ENCODE data around the gene ITPR2. TPM values are rescaled to one million over a fixed set of nuclear protein-coding genes. Genes with fewer than 3 reads are reported as not detected.
"Not testable (repeated sequence)": the region's sequence is repeated elsewhere in the genome, so short reads cannot be mapped to it uniquely, and the experiment has no call there.

Gene ITPR2
- total and polyA plus RNA-seq, 4 donors, result 30.9 to 133 (median 73.2) TPM

- Histone ChIP-seq H3K27ac (ENCODE audit: low read depth, low read length) (no peak overlapping the region), H3K9me3 (ENCODE audit: control insufficient read depth, insufficient read depth, low read length) (no peaks in the 10 kb centered on the region), H3K4me1 (ENCODE audit: control insufficient read depth, insufficient read depth, low read length) (no peaks in the 10 kb centered on the region), H3K36me3 (ENCODE audit: control insufficient read depth, insufficient read depth, low read length) (peaks cover 5% of the 10 kb centered on the region), H3K27me3 (ENCODE audit: control insufficient read depth, insufficient read depth, low read length) (no peaks in the 10 kb centered on the region), H3K4me3 (ENCODE audit: low read depth, low read length) (no peak overlapping the region)
- DNase-seq (ENCODE audit: low read depth in 4 of 6, low spot score in 6 of 6), result no peak
- no CpG with 5 or more reads among the region's 1 CpG for WGBS (ENCODE audit: insufficient coverage)
These were observed 184.0 kb downstream of the ITPR2 start for GRCh38 chr12:26648999-26649398.

- Histone ChIP-seq H3K4me1 (ENCODE audit: control insufficient read depth, insufficient read depth, low read length) (no peaks in the 10 kb centered on the region), H3K36me3 (ENCODE audit: control insufficient read depth, insufficient read depth, low read length) (peaks cover 4% of the 10 kb centered on the region), H3K27ac (ENCODE audit: low read depth, low read length) (no peak overlapping the region), H3K4me3 (ENCODE audit: low read depth, low read length) (no peak overlapping the region), H3K9me3 (ENCODE audit: control insufficient read depth, insufficient read depth, low read length) (no peaks in the 10 kb centered on the region), H3K27me3 (ENCODE audit: control insufficient read depth, insufficient read depth, low read length) (no peaks in the 10 kb centered on the region)
- no CpG with 5 or more reads among the region's 1 CpG for WGBS (ENCODE audit: insufficient coverage)
- DNase-seq (ENCODE audit: low read depth in 4 of 6, low spot score in 6 of 6), result no peak
These were observed 184.4 kb downstream of the ITPR2 start for GRCh38 chr12:26648584-26648983.

- H3K36me3 ChIP-seq (ENCODE audit: control insufficient read depth, insufficient read depth, low read length), result no peaks in the 10 kb centered on the region
- no peak overlapping the region for H3K27ac ChIP-seq (ENCODE audit: low read depth, low read length)
These were observed 184.9 kb downstream of the ITPR2 start for GRCh38 chr12:26648066-26648465.

GRCh38 chr12:26647088-26647487 is 185.9 kb downstream of the ITPR2 start:
- Histone ChIP-seq H3K4me1 (ENCODE audit: control insufficient read depth, insufficient read depth, low read length) (no peaks in the 10 kb centered on the region), H3K4me3 (ENCODE audit: low read depth, low read length) (no peak overlapping the region), H3K27ac (ENCODE audit: low read depth, low read length) (no peak overlapping the region), H3K9me3 (ENCODE audit: control insufficient read depth, insufficient read depth, low read length) (no peaks in the 10 kb centered on the region), H3K36me3 (ENCODE audit: control insufficient read depth, insufficient read depth, low read length) (no peaks in the 10 kb centered on the region), H3K27me3 (ENCODE audit: control insufficient read depth, insufficient read depth, low read length) (no peaks in the 10 kb centered on the region)
- no peak for DNase-seq (ENCODE audit: low read depth in 4 of 6, low spot score in 6 of 6)
- 100% methylated on average over 1 of the region's 3 CpGs for WGBS (ENCODE audit: insufficient coverage)

More at GRCh38 chr12:26648066-26648465, 184.9 kb downstream of the ITPR2 start:
- Histone ChIP-seq H3K4me3 (ENCODE audit: low read depth, low read length) (no peak overlapping the region), H3K9me3 (ENCODE audit: control insufficient read depth, insufficient read depth, low read length) (no peaks in the 10 kb centered on the region), H3K27me3 (ENCODE audit: control insufficient read depth, insufficient read depth, low read length) (no peaks in the 10 kb centered on the region), H3K4me1 (ENCODE audit: control insufficient read depth, insufficient read depth, low read length) (no peaks in the 10 kb centered on the region)
- no peak for DNase-seq (ENCODE audit: low read depth in 4 of 6, low spot score in 6 of 6)
- WGBS (ENCODE audit: insufficient coverage), result 85% methylated on average over 2 of the region's 3 CpGs

- no peak for DNase-seq (ENCODE audit: low read depth in 4 of 6, low spot score in 6 of 6)
- Histone ChIP-seq H3K27ac (ENCODE audit: low read depth, low read length) (no peak overlapping the region), H3K27me3 (ENCODE audit: control insufficient read depth, insufficient read depth, low read length) (no peaks in the 10 kb centered on the region), H3K4me3 (ENCODE audit: low read depth, low read length) (no peak overlapping the region), H3K4me1 (ENCODE audit: control insufficient read depth, insufficient read depth, low read length) (no peaks in the 10 kb centered on the region), H3K9me3 (ENCODE audit: control insufficient read depth, insufficient read depth, low read length) (no peaks in the 10 kb centered on the region), H3K36me3 (ENCODE audit: control insufficient read depth, insufficient read depth, low read length) (no peaks in the 10 kb centered on the region)
- WGBS (ENCODE audit: insufficient coverage), result no CpG with 5 or more reads among the region's 2 CpGs
These were observed 186.4 kb downstream of the ITPR2 start for GRCh38 chr12:26646571-26646970.

GRCh38 chr12:26644376-26644775 is 188.6 kb downstream of the ITPR2 start:
- H3K4me1 ChIP-seq (ENCODE audit: control insufficient read depth, insufficient read depth, low read length); H3K27ac ChIP-seq (ENCODE audit: low read depth, low read length); H3K27me3 ChIP-seq (ENCODE audit: control insufficient read depth, insufficient read depth, low read length): not testable (repeated sequence)

GRCh38 chr12:26643532-26644315 is 189.3 kb downstream of the ITPR2 start:
- no peaks in the 10 kb centered on the region for H3K27me3 ChIP-seq (ENCODE audit: control insufficient read depth, insufficient read depth, low read length)
- no peaks in the 10 kb centered on the region for H3K9me3 ChIP-seq (ENCODE audit: control insufficient read depth, insufficient read depth, low read length)
- H3K36me3 ChIP-seq (ENCODE audit: control insufficient read depth, insufficient read depth, low read length), result no peaks in the 10 kb centered on the region
- 63% methylated on average over 2 of the region's 4 CpGs for WGBS (ENCODE audit: insufficient coverage)
- no peak for DNase-seq (ENCODE audit: low read depth in 4 of 6, low spot score in 6 of 6)
- no peaks in the 10 kb centered on the region for H3K4me1 ChIP-seq (ENCODE audit: control insufficient read depth, insufficient read depth, low read length)
- no peak overlapping the region for H3K27ac ChIP-seq (ENCODE audit: low read depth, low read length)
- H3K4me3 ChIP-seq (ENCODE audit: low read depth, low read length), result no peak overlapping the region

More at GRCh38 chr12:26644376-26644775, 188.6 kb downstream of the ITPR2 start:
- H3K9me3 ChIP-seq (ENCODE audit: control insufficient read depth, insufficient read depth, low read length); H3K4me3 ChIP-seq (ENCODE audit: low read depth, low read length); H3K36me3 ChIP-seq (ENCODE audit: control insufficient read depth, insufficient read depth, low read length); DNase-seq (ENCODE audit: low read depth in 4 of 6, low spot score in 6 of 6): not testable (repeated sequence)
- no CpG with 5 or more reads among the region's 3 CpGs for WGBS (ENCODE audit: insufficient coverage)

- H3K27ac ChIP-seq (ENCODE audit: low read depth, low read length), result no peak overlapping the region
- H3K4me1 ChIP-seq (ENCODE audit: control insufficient read depth, insufficient read depth, low read length), result no peaks in the 10 kb centered on the region
- no peaks in the 10 kb centered on the region for H3K36me3 ChIP-seq (ENCODE audit: control insufficient read depth, insufficient read depth, low read length)
- 22% methylated on average over 1 of the region's 2 CpGs for WGBS (ENCODE audit: insufficient coverage)
- no peaks in the 10 kb centered on the region for H3K9me3 ChIP-seq (ENCODE audit: control insufficient read depth, insufficient read depth, low read length)
- H3K4me3 ChIP-seq (ENCODE audit: low read depth, low read length), result no peak overlapping the region
- no peaks in the 10 kb centered on the region for H3K27me3 ChIP-seq (ENCODE audit: control insufficient read depth, insufficient read depth, low read length)
- no peak for DNase-seq (ENCODE audit: low read depth in 4 of 6, low spot score in 6 of 6)
These were observed 190.6 kb downstream of the ITPR2 start for GRCh38 chr12:26642361-26642760.

- Histone ChIP-seq H3K27me3 (ENCODE audit: control insufficient read depth, insufficient read depth, low read length) (no peaks in the 10 kb centered on the region), H3K27ac (ENCODE audit: low read depth, low read length) (no peak overlapping the region), H3K4me1 (ENCODE audit: control insufficient read depth, insufficient read depth, low read length) (no peaks in the 10 kb centered on the region), H3K4me3 (ENCODE audit: low read depth, low read length) (no peak overlapping the region), H3K9me3 (ENCODE audit: control insufficient read depth, insufficient read depth, low read length) (no peaks in the 10 kb centered on the region), H3K36me3 (ENCODE audit: control insufficient read depth, insufficient read depth, low read length) (peaks cover under 1% of the 10 kb centered on the region)
- 92% methylated on average over 2 of the region's 2 CpGs for WGBS (ENCODE audit: insufficient coverage)
- DNase-seq (ENCODE audit: low read depth in 4 of 6, low spot score in 6 of 6), result no peak
These were observed 196.2 kb downstream of the ITPR2 start for GRCh38 chr12:26636710-26637328.
